ENCODE data around the gene EFR3B.

Gene EFR3B

GRCh38 chr2:25025229-25026007 is 16.5 kb upstream of the EFR3B start:
- no peaks in the 10 kb centered on the region for H3K79me2 ChIP-seq (ENCODE audit: insufficient read depth, low read length)
- no peaks in the 10 kb centered on the region for H4K20me1 ChIP-seq (ENCODE audit: low read depth, low read length)
- no peak overlapping the region for H3K4me2 ChIP-seq (ENCODE audit: low read depth, low read length, poor library complexity, severe bottlenecking)
- H2AFZ ChIP-seq (ENCODE audit: low read depth, low read length, severe bottlenecking), result no peak overlapping the region
- H3K27ac ChIP-seq (ENCODE audit: low read depth, low read length), result no peak overlapping the region
- TF ChIP-seq EZH2phosphoT487 (conservative IDR thresholded peaks at IDR 0.05; ENCODE audit: low read length) (no peak), CTCF (IDR thresholded peaks at IDR 0.05; ENCODE audit: insufficient read depth, low read length, poor library complexity, severe bottlenecking) (no peak)
- H3K9me2 ChIP-seq (replicated peaks; ENCODE audit: insufficient read depth, low read length), result no peaks in the 10 kb centered on the region
- H3K9ac ChIP-seq (ENCODE audit: low read length), result no peak overlapping the region
- no peak overlapping the region for H3K4me3 ChIP-seq (ENCODE audit: insufficient read depth, low read length, poor library complexity, severe bottlenecking)
- no peaks in the 10 kb centered on the region for H3K36me3 ChIP-seq (ENCODE audit: low read length)
- H3K9me3 ChIP-seq (ENCODE audit: insufficient read depth, low read length), result no peaks in the 10 kb centered on the region
- no peaks in the 10 kb centered on the region for H3F3A ChIP-seq (ENCODE audit: insufficient read depth)
- no peaks in the 10 kb centered on the region for H3K27me3 ChIP-seq (ENCODE audit: low read length)

- H3K36me3 ChIP-seq (ENCODE audit: low read length), result no peaks in the 10 kb centered on the region
- H4K20me1 ChIP-seq (ENCODE audit: low read depth, low read length), result no peaks in the 10 kb centered on the region
- H3K27ac ChIP-seq (ENCODE audit: low read depth, low read length), result no peak overlapping the region
- no peak overlapping the region for H2AFZ ChIP-seq (ENCODE audit: low read depth, low read length, severe bottlenecking)
- H3K4me3 ChIP-seq (ENCODE audit: insufficient read depth, low read length, poor library complexity, severe bottlenecking), result no peak overlapping the region
- H3K4me2 ChIP-seq (ENCODE audit: low read depth, low read length, poor library complexity, severe bottlenecking), result no peak overlapping the region
- H3K9me2 ChIP-seq (replicated peaks; ENCODE audit: insufficient read depth, low read length), result no peaks in the 10 kb centered on the region
- H3F3A ChIP-seq (ENCODE audit: insufficient read depth), result no peaks in the 10 kb centered on the region
- no peak overlapping the region for H3K9ac ChIP-seq (ENCODE audit: low read length)
- TF ChIP-seq CTCF (IDR thresholded peaks at IDR 0.05; ENCODE audit: insufficient read depth, low read length, poor library complexity, severe bottlenecking), result no peak
- no peak for TF ChIP-seq EZH2phosphoT487 (conservative IDR thresholded peaks at IDR 0.05; ENCODE audit: low read length)
- H3K9me3 ChIP-seq (ENCODE audit: insufficient read depth, low read length), result no peaks in the 10 kb centered on the region
- no peaks in the 10 kb centered on the region for H3K27me3 ChIP-seq (ENCODE audit: low read length)
- H3K79me2 ChIP-seq (ENCODE audit: insufficient read depth, low read length), result no peaks in the 10 kb centered on the region
Observed at GRCh38 chr2:25026008-25026530, 15.8 kb upstream of the EFR3B start.

GRCh38 chr2:25029183-25029554 is 12.7 kb upstream of the EFR3B start:
- no peak overlapping the region for H3K27ac ChIP-seq (ENCODE audit: low read depth, low read length)
- H3K4me3 ChIP-seq (ENCODE audit: insufficient read depth, low read length, poor library complexity, severe bottlenecking), result no peak overlapping the region
- no peaks in the 10 kb centered on the region for H3F3A ChIP-seq (ENCODE audit: insufficient read depth)
- TF ChIP-seq CTCF (IDR thresholded peaks at IDR 0.05; ENCODE audit: insufficient read depth, low read length, poor library complexity, severe bottlenecking) (no peak), EZH2phosphoT487 (conservative IDR thresholded peaks at IDR 0.05; ENCODE audit: low read length) (no peak)
- no peaks in the 10 kb centered on the region for H3K9me2 ChIP-seq (replicated peaks; ENCODE audit: insufficient read depth, low read length)
- H3K9ac ChIP-seq (ENCODE audit: low read length), result no peak overlapping the region
- no peaks in the 10 kb centered on the region for H3K27me3 ChIP-seq (ENCODE audit: low read length)
- H3K79me2 ChIP-seq (ENCODE audit: insufficient read depth, low read length), result no peaks in the 10 kb centered on the region
- H3K4me2 ChIP-seq (ENCODE audit: low read depth, low read length, poor library complexity, severe bottlenecking), result no peak overlapping the region
- no peaks in the 10 kb centered on the region for H4K20me1 ChIP-seq (ENCODE audit: low read depth, low read length)
- no peaks in the 10 kb centered on the region for H3K9me3 ChIP-seq (ENCODE audit: insufficient read depth, low read length)
- no peaks in the 10 kb centered on the region for H3K36me3 ChIP-seq (ENCODE audit: low read length)
- no peak overlapping the region for H2AFZ ChIP-seq (ENCODE audit: low read depth, low read length, severe bottlenecking)
